Common myeloid progenitor, CD34-positive (primary cell): ENCODE data around the gene RNF31.

Experiments
- CTCF ChIA-PET: fragments of 350-600 bp; sonication (Branson Sonifier 250); formaldehyde crosslinking; loops from one replicate; lab custom pipeline; 2021; ENCODE audit warnings: antibody characterized with exemption; lab: Charles Lee
- POLR2A ChIA-PET: fragments of 350-600 bp; sonication (Branson Sonifier 250); formaldehyde crosslinking; loops from one replicate; lab custom pipeline; 2021; ENCODE audit warnings: antibody characterized with exemption; lab: Charles Lee
- DNase-seq, 3 donors: peaks; one replicate each; pipeline versions ENCODE4 v3.0.0 to v3.0.0-alpha.2; 2013
- H3K27ac ChIP-seq, 2 experiments: 1 replicate in 1 of 2; 2 replicates in 1 of 2; pipeline ENCODE4 v1.7.0; 2013; ENCODE audit warnings: inconsistent platforms in 2 of 2, low read length in 2 of 2, mild to moderate bottlenecking in 2 of 2, low read depth in 1 of 2, moderate library complexity in 1 of 2; ENCODE audit not compliant: severe bottlenecking in 2 of 2, insufficient read depth in 1 of 2, poor library complexity in 1 of 2
- H3K27me3 ChIP-seq, 5 experiments: replicated peaks in 2 of 5; 1 replicate in 3 of 5; 2 replicates in 2 of 5; pipeline versions ENCODE4 v1.6.1 to v1.7.0; 2013; ENCODE audit warnings: low read length in 4 of 5, mild to moderate bottlenecking in 2 of 5, moderate library complexity in 2 of 5, inconsistent platforms in 1 of 5; ENCODE audit not compliant: insufficient read depth in 5 of 5, control insufficient read depth in 4 of 5
- H3K36me3 ChIP-seq, 4 experiments: 1 replicate in 2 of 4; 2 replicates in 2 of 4; pipeline versions ENCODE4 v1.6.1 to v1.7.0; 2013; ENCODE audit warnings: low read length in 3 of 4, control low read depth in 1 of 4, mild to moderate bottlenecking in 1 of 4; ENCODE audit not compliant: control insufficient read depth in 4 of 4, insufficient read depth in 4 of 4
- H3K4me1 ChIP-seq, 4 experiments: 1 replicate in 3 of 4; 2 replicates in 1 of 4; pipeline versions ENCODE4 v1.6.1 to v1.7.1; 2013; ENCODE audit warnings: low read length in 3 of 4, mild to moderate bottlenecking in 3 of 4, control low read depth in 1 of 4, inconsistent platforms in 1 of 4, moderate library complexity in 1 of 4; ENCODE audit not compliant: control insufficient read depth in 4 of 4, insufficient read depth in 4 of 4; ENCODE audit errors: control extremely low read depth in 1 of 4
- H3K4me3 ChIP-seq, 7 experiments: 1 replicate in 4 of 7; 2 replicates in 3 of 7; pipeline versions ENCODE4 v1.5.1 to v1.7.0; 2013; ENCODE audit warnings: mild to moderate bottlenecking in 7 of 7, low read length in 6 of 7, moderate library complexity in 6 of 7, inconsistent platforms in 2 of 7, low read depth in 2 of 7, control low read depth in 1 of 7; ENCODE audit not compliant: insufficient read depth in 4 of 7, control insufficient read depth in 1 of 7; ENCODE audit errors: extremely low read depth in 1 of 7
- H3K9me3 ChIP-seq, 5 experiments: 1 replicate in 4 of 5; 2 replicates in 1 of 5; pipeline versions ENCODE4 v1.6.1 to v1.7.1; 2013; ENCODE audit warnings: low read length in 4 of 5, mild to moderate bottlenecking in 2 of 5, inconsistent platforms in 1 of 5, low read depth in 1 of 5, moderate library complexity in 1 of 5; ENCODE audit not compliant: control insufficient read depth in 4 of 5, insufficient read depth in 2 of 5; ENCODE audit errors: control extremely low read depth in 1 of 5
- WGBS: methylation state at CpG from one replicate; pipeline ENCODE4 v1.1.5; 2013; ENCODE audit not compliant: insufficient coverage; 5-methylcytosine and 5-hydroxymethylcytosine counted together

RNF31 gene

DNA sequence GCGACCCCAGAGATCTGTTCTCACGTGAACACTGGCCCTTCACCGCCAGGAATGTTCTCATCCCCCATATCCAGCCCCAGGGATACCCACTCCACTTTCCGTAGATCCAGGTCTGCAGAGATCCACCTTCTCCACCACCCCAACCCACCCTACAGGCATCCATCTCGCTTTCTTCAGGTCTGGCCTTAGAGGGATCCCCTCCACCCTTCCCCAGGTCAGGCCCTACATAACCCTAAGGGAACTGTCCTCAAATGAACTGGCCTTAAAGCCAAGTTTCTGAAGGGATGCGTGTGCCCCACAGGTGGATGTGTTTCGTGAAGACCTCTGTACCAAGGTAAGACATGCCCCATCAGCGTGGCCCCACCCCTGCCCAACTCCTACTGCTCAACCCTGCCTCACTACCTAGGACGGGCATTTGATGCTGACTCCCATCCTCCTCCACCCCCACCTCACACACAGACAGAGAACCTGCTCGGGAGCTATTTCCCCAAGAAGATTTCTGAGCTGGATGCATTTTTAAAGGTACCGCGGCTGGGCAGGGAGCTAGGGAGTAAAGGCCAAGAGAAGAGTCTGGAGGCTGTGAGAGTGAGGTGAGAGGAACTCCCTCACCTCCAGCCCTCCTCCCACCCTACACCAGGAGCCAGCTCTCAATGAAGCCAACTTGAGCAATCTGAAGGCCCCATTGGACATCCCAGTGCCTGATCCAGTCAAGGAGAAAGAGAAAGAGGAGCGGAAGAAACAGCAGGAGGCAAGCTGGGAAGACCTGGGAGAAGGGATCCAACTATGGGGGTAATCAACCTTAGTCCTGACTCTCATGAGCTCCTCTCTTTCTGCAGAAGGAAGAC is 10.4 kb upstream of the RNF31 start:
- no peak for DNase-seq
- peak overlapping the region; percentile 58 to 83 for H3K27ac ChIP-seq
- no peaks in the 10 kb centered on the region for H3K27me3 ChIP-seq
- H3K4me1 ChIP-seq = peaks cover 2 to 55% (median 38%) of the 10 kb centered on the region in 4 experiments
- peak overlapping the region; percentile 71 to 96 (median 87) for H3K4me3 ChIP-seq
- H3K36me3 ChIP-seq = peaks cover 5 to 27% (median 16%) of the 10 kb centered on the region in 4 experiments
- ChIA-PET CTCF (interaction anchor here (1.0 to 6.4 kb wide), 10 partner anchors 9 to 79 kb away, joined by 3 to 61 read pairs (median 7); partner anchors contain the start of genes DCAF11, IRF9, NRL and RNF31), POLR2A (interaction anchor here (0.7 to 2.0 kb wide), 5 partner anchors 10 to 55 kb away, joined by 3 to 10 read pairs (median 3); partner anchors contain the start of genes DCAF11, NRL, PSME2 and RNF31)
- WGBS = 25% methylated on average over 8 of the region's 13 CpGs
- H3K9me3 ChIP-seq = no peaks in the 10 kb centered on the region

DNA sequence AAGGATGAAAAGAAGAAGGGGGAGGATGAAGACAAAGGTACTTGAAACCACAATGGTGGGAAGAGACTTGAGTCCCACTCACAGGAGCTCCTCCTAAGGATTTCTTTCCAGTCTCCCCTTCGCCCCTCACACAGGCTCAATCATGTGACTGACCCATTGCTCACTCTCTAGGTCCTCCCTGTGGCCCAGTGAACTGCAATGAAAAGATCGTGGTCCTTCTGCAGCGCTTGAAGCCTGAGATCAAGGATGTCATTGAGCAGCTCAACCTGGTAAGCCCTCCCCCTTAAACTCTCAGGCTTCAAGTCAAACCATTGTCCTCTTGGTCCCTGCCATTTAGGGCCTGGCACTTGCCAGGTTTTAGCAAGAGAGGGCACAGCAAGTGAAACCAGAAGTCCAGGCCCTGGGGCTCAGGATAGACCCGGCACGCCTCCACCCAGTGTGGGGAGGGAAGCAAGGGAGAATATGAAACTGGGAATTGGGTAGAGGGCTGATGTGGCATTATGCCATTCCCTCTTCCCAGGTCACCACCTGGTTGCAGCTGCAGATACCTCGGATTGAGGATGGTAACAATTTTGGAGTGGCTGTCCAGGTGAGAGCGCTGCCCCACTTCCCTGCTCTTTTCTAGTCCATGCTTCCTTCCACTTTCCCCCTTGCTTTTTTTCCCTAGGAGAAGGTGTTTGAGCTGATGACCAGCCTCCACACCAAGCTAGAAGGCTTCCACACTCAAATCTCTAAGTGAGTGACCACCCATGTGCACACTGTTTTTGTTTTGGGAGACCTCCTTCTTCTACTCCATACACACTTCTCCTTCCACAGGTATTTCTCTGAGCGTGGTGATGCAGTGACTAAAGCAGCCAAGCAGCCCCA is 9.5 kb upstream of the RNF31 start:
- H3K4me1 ChIP-seq = peaks cover 2 to 50% (median 38%) of the 10 kb centered on the region in 4 experiments
- H3K36me3 ChIP-seq = peaks cover 5 to 27% (median 16%) of the 10 kb centered on the region in 4 experiments
- no peak for DNase-seq
- H3K27ac ChIP-seq = no peak overlapping the region
- peak overlapping the region in 2 of 7 experiments; percentile 81 to 91 for H3K4me3 ChIP-seq
- 91% methylated on average over 6 of the region's 8 CpGs for WGBS
- no peaks in the 10 kb centered on the region for H3K27me3 ChIP-seq
- ChIA-PET POLR2A (interaction anchor here (0.7 to 2.0 kb wide), 3 partner anchors 9 to 54 kb away, joined by 3 to 6 read pairs (median 3); partner anchors contain the start of genes PSME2 and RNF31), CTCF (interaction anchor here (1.0 to 6.4 kb wide), 10 partner anchors 8 to 80 kb away, joined by 3 to 61 read pairs (median 7); partner anchors contain the start of genes DCAF11, IRF9, NRL and RNF31)
- no peaks in the 10 kb centered on the region for H3K9me3 ChIP-seq

DNA sequence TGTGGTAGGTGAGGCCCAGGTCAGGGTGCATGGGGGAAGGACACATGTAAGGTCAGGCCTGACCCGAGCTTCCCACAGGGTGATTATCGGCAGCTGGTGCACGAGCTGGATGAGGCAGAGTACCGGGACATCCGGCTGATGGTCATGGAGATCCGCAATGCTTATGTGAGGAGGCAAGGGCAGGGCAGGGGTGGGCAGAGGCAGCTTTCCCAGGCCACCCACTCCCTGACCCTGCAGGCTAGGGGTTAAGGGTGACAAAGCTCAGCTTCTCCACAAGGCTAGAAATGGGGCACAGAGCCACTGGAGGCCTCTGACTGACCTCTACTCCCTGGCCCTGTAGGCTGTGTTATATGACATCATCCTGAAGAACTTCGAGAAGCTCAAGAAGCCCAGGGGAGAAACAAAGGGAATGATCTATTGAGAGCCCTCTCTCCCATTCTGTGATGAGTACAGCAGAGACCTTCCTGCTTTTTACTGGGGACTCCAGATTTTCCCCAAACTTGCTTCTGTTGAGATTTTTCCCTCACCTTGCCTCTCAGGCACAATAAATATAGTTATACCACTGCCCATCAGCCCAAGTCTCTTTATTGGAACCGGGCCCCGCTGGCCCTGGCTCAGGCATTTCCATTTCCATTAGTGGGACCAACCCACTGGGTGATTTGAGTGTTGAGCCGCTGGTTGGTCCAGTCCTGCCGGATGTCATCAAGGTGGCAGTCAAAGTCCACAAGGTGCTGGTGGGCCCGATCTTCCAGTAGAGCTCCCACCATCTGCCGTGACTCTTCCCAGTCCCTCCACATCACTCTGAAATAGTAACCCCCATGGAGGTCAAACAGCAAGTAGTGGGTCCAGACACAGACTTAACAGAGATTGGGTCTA is 8.7 kb upstream of the RNF31 start:
- H3K27me3 ChIP-seq = no peaks in the 10 kb centered on the region
- no peak for DNase-seq
- over 99% methylated on average over 13 of the region's 13 CpGs for WGBS
- H3K4me3 ChIP-seq = no peak overlapping the region
- peaks cover 6 to 35% (median 22%) of the 10 kb centered on the region in 4 experiments for H3K36me3 ChIP-seq
- POLR2A ChIA-PET = interaction anchor here (2.0 kb wide), 1 partner anchor 8 kb away, joined by 6 read pairs; the partner anchor contains the start of genes PSME2 and RNF31
- H3K27ac ChIP-seq = no peak overlapping the region
- no peaks in the 10 kb centered on the region for H3K9me3 ChIP-seq
- CTCF ChIA-PET = interaction anchor here (0.8 to 6.4 kb wide), 8 partner anchors 9 to 99 kb away, joined by 3 to 61 read pairs (median 6); partner anchors contain the start of genes DCAF11, IRF9, NRL and RNF31
- peaks cover 2 to 46% (median 38%) of the 10 kb centered on the region in 4 experiments for H3K4me1 ChIP-seq

DNA sequence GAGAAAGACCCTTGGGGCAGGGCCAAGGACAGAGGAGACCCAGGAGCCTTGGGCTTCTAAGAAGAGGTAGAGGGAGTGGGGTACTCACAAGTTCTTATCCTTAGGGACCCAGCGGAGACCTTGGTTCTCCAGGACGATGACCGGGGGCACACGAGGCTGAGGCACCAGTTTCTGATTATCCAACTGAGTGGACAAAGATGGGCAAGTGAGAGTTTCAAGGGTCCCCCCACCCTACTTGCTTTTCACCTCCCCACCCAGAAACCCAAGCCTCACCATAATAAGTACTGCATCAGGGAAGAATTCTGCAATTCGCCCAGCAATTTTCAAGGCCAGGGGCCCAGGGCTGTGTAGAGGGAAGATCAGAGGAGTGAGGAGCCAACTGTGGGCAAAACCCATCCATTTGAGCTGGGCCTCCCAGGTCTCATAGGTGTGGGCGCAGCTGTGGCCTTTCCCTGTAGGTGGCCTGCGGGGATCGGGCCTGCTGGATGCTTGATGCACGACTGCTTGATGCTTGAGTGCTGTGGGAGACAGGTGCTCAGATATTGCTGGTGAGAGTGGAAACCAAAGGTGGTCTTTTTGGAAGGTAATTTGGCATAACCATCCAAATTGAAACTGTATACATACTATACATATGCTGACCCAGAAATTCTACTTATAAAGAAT is 7.9 kb upstream of the RNF31 start:
- 100% methylated on average over 4 of the region's 9 CpGs for WGBS
- no peak overlapping the region for H3K4me3 ChIP-seq

DNA sequence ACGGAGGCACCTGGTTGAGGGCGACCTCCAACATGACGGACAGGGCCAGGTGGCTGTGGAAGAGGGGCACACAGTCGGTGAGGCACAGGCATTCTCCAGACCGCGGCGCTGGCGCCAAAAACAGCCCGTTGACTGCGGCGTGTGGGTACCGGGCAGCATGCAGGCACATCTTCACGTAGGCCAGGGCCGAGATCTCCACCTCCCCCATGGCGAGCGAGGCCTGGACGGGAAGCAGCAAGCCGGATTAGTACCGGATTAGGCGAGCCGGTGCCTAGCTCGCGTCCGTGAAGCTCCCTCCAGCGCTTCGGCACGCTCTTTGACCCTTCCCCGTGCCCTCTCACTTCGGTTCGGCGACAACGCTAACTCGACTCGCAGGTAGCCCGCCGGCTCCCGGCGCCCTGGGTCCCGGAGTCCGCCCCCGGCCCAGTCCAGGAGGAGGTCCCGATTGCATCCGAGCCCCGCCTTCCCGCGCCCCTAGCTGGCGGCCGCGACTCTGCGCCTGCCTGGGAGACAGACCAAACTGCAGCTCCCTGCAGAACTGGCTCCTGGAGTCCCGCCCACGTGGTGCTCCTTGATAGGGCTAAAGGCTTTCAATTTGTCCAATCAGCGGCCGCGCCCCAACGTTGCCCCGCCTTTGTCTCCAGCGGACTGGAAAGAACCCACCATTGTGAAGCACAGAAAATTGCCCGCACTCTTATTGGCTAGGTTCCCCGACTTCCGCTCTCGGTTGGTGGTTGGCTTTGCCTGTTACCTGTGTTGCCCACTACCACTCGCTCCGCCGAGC is 6.0 kb upstream of the RNF31 start, which contains the start of gene EMC9:
Gene EMC9 (minus strand): TSS at position 495 of the 784 bp plus-strand sequence. CDS start 287 bp downstream, at position 208.
- peaks cover 6 to 56% (median 46%) of the 10 kb centered on the region in 4 experiments for H3K4me1 ChIP-seq
- H3K27ac ChIP-seq = peak within 1 kb of the TSS; percentile 53 to 85
- no peaks in the 10 kb centered on the region for H3K27me3 ChIP-seq
- CTCF ChIA-PET = interaction anchor here (0.6 to 6.4 kb wide), 9 partner anchors 9 to 85 kb away, joined by 3 to 61 read pairs (median 3); partner anchors contain the start of genes IPO4 and IRF9
- peak within 1 kb of the TSS; percentile 80 to 98 (median 87) for H3K4me3 ChIP-seq
- POLR2A ChIA-PET = interaction anchor here (0.7 to 1.7 kb wide), 4 partner anchors 9 to 27 kb away, joined by 3 to 15 read pairs (median 4); partner anchors contain the start of genes DCAF11 and IRF9
- peak; percentile 99 to 100 (median 100) for DNase-seq
- 0% methylated on average over 56 of the region's 65 CpGs for WGBS
- peaks cover 7 to 47% (median 27%) of the 10 kb centered on the region in 4 experiments for H3K36me3 ChIP-seq
- H3K9me3 ChIP-seq = no peaks in the 10 kb centered on the region

More for the DNA sequence above, 7.9 kb upstream of the RNF31 start:
- DNase-seq = peak in 1 of 3 donors; percentile 36
- no peak overlapping the region for H3K27ac ChIP-seq
- peaks cover 7 to 42% (median 27%) of the 10 kb centered on the region in 4 experiments for H3K36me3 ChIP-seq
- ChIA-PET POLR2A (interaction anchor here (2.0 kb wide), 1 partner anchor 7 kb away, joined by 6 read pairs; the partner anchor contains the start of genes PSME2 and RNF31), CTCF (interaction anchor here (0.8 to 6.4 kb wide), 6 partner anchors 9 to 98 kb away, joined by 3 to 61 read pairs (median 4); partner anchors contain the start of genes DCAF11, IRF9 and NRL)
- H3K4me1 ChIP-seq = peaks cover 2 to 46% (median 38%) of the 10 kb centered on the region in 4 experiments
- H3K27me3 ChIP-seq = no peaks in the 10 kb centered on the region
- no peaks in the 10 kb centered on the region for H3K9me3 ChIP-seq
